B cell (primary cell): ENCODE data around the gene KIF26B. TPM values are rescaled to one million over a fixed set of nuclear protein-coding genes. Genes with fewer than 3 reads are reported as not detected.

Source experiments
- ATAC-seq: fragments of 200-7000 bp; cut with Tn5 transposase; one replicate; pipeline ENCODE4 v1.10.0; 2021; ENCODE audit warnings: low read depth, mild to moderate bottlenecking, moderate number of reproducible peaks, moderate library complexity
- CTCF ChIA-PET: fragments of 350-600 bp; sonication (Branson Sonifier 250); formaldehyde crosslinking; loops from one replicate; lab custom pipeline; 2021; ENCODE audit warnings: antibody characterized with exemption, inconsistent platforms; lab: Charles Lee
- POLR2A ChIA-PET: fragments of 350-600 bp; sonication (Branson Sonifier 250); formaldehyde crosslinking; loops from one replicate; lab custom pipeline; 2021; ENCODE audit warnings: antibody characterized with exemption; lab: Charles Lee
- DNase-seq: peaks from one replicate; pipeline ENCODE4 v3.0.0; 2013
- H2AFZ ChIP-seq: 2 replicates; pipeline ENCODE4 v1.6.1; 2012; ENCODE audit warnings: mild to moderate bottlenecking, low read depth, low read length; ENCODE audit not compliant: insufficient read depth, poor library complexity, severe bottlenecking
- H3K27ac ChIP-seq, 2 donors: 1 replicate in 1 of 2; 2 replicates in 1 of 2; pipeline ENCODE4 v1.5.1; 2012 to 2013; ENCODE audit warnings: low read length in 2 of 2, mild to moderate bottlenecking in 2 of 2, moderate library complexity in 1 of 2
- H3K27me3 ChIP-seq, 4 experiments: fragments of 200-600 bp in 1 of 4; sonication (generic) in 1 of 4; replicated peaks in 1 of 4; 1 replicate in 2 of 4; 2 replicates in 2 of 4; pipeline versions ENCODE4 v1.6.1 to v1.7.0; 2013 to 2016; ENCODE audit warnings: low read length in 3 of 4, mild to moderate bottlenecking in 2 of 4, mixed read lengths in 1 of 4, moderate library complexity in 1 of 4; ENCODE audit not compliant: insufficient read depth in 4 of 4, control insufficient read depth in 3 of 4; ENCODE audit errors: control extremely low read depth in 1 of 4
- H3K36me3 ChIP-seq, 2 experiments: replicated peaks in 1 of 2; 1 replicate in 1 of 2; 2 replicates in 1 of 2; pipeline versions ENCODE4 v1.6.1 to v1.7.1; 2013; ENCODE audit warnings: low read length in 1 of 2; ENCODE audit not compliant: insufficient read depth in 2 of 2, control insufficient read depth in 1 of 2; ENCODE audit errors: control extremely low read depth in 1 of 2, extremely low read depth in 1 of 2
- H3K4me1 ChIP-seq, 2 donors: fragments of 200-600 bp in 1 of 2; sonication (generic) in 1 of 2; 1 replicate in 1 of 2; 2 replicates in 1 of 2; pipeline versions ENCODE4 v1.5.1 to v1.6.1; 2013 to 2017; ENCODE audit warnings: low read length in 2 of 2; ENCODE audit not compliant: control insufficient read depth in 2 of 2, insufficient read depth in 2 of 2
- H3K4me2 ChIP-seq: replicated peaks from 2 replicates; pipeline ENCODE3; 2012; ENCODE audit warnings: mild to moderate bottlenecking, low read depth, low read length; ENCODE audit not compliant: poor library complexity, severe bottlenecking
- H3K4me3 ChIP-seq, 5 experiments: fragments of 200-600 bp in 1 of 5; sonication (generic) in 1 of 5; 1 replicate in 3 of 5; 2 replicates in 2 of 5; pipeline versions ENCODE4 v1.5.1 to v1.7.0; 2011 to 2016; ENCODE audit warnings: low read length in 4 of 5, mild to moderate bottlenecking in 4 of 5, low read depth in 2 of 5, control low read depth in 1 of 5, moderate library complexity in 1 of 5; ENCODE audit not compliant: insufficient read depth in 1 of 5; ENCODE audit errors: control extremely low read depth in 1 of 5, extremely low read depth in 1 of 5
- H3K79me2 ChIP-seq: fragments of 200-600 bp; sonication (generic); one replicate; pipeline ENCODE4 v1.6.0; 2016; ENCODE audit warnings: low read length; ENCODE audit not compliant: control insufficient read depth, insufficient read depth
- H3K9ac ChIP-seq: fragments of 200-600 bp; sonication (generic); 2 replicates; pipeline ENCODE4 v1.6.1; 2017; ENCODE audit warnings: mild to moderate bottlenecking, low read length, moderate library complexity
- H3K9me3 ChIP-seq, 3 donors: one replicate each; pipeline versions ENCODE4 v1.6.1 to v1.7.1; 2013; ENCODE audit warnings: low read length in 2 of 3; ENCODE audit not compliant: control insufficient read depth in 2 of 3, insufficient read depth in 1 of 3; ENCODE audit errors: control extremely low read depth in 1 of 3
- H4K20me1 ChIP-seq: 2 replicates; pipeline ENCODE4 v1.6.0; 2012; ENCODE audit warnings: mild to moderate bottlenecking, low read length; ENCODE audit not compliant: insufficient read depth, control insufficient read depth, poor library complexity, severe bottlenecking
- H3K27ac Mint-ChIP-seq: one replicate; pipeline ENCODE4 v1.8.0; 2021; ENCODE audit warnings: mixed read lengths
- H3K27me3 Mint-ChIP-seq: one replicate; pipeline ENCODE4 v1.8.0; 2021; ENCODE audit warnings: mixed read lengths
- H3K4me1 Mint-ChIP-seq: one replicate; pipeline ENCODE4 v1.8.0; 2021; ENCODE audit warnings: mixed read lengths
- H3K4me3 Mint-ChIP-seq: one replicate; pipeline ENCODE4 v1.8.0; 2021; ENCODE audit warnings: mixed read lengths
- H3K9me3 Mint-ChIP-seq: one replicate; pipeline ENCODE4 v1.8.0; 2022; ENCODE audit warnings: mixed read lengths; ENCODE audit not compliant: insufficient read depth
- CTCF ChIP-seq: fragments of 200-600 bp; IDR thresholded peaks from one replicate; pipeline ENCODE4 v1.8.0; 2022; ENCODE audit warnings: antibody characterized with exemption, mild to moderate bottlenecking
- EZH2 ChIP-seq: IDR thresholded peaks from 2 replicates; pipeline ENCODE4 v1.6.1; 2012; ENCODE audit warnings: borderline replicate concordance, low read depth, mild to moderate bottlenecking, moderate library complexity, low read length; ENCODE audit not compliant: insufficient read depth, poor library complexity, severe bottlenecking
- WGBS: methylation state at CpG from one replicate; pipeline ENCODE4 v1.1.5; 2013; ENCODE audit warnings: missing lambda C conversion rate; ENCODE audit not compliant: insufficient coverage; 5-methylcytosine and 5-hydroxymethylcytosine counted together
- intact Hi-C: fragments of 100-400 bp; cut with micrococcal nuclease; formaldehyde crosslinking; loops from one replicate; pipeline ENCODE4 v1.10.0; 2022
- polyA plus RNA-seq: library from polyadenylated mRNA; depleted of rRNA; stranded (reverse); fragments of >200 nt; gene quantifications from 2 replicates; pipeline ENCODE4 v1.2.3, GENCODE V29; 2012
- total RNA-seq, 2 donors: library from RNA; stranded (reverse); fragments of 120-200 nt in 1 of 2; gene quantifications; 1 replicate in 1 of 2; 2 replicates in 1 of 2; pipeline versions ENCODE4 v1.2.3 to v1.2.4, GENCODE V29; 2013 to 2022

The KIF26B gene
- total and polyA plus RNA-seq, 2 donors (not counting 1 experiment from before 2014, with no cell fraction given), result 0.62 TPM; not detected in 1

GRCh38 chr1:245577191-245578157 lies 422.7 kb downstream of the KIF26B start:
- H3K9me3 Mint-ChIP-seq, result no peaks in the 10 kb centered on the region
- TF ChIP-seq CTCF (no peak), EZH2 (no peak)
- Histone ChIP-seq H3K4me3 (no peak overlapping the region), H2AFZ (no peak overlapping the region), H3K4me1 (no peaks in the 10 kb centered on the region), H4K20me1 (no peaks in the 10 kb centered on the region), H3K36me3 (no peaks in the 10 kb centered on the region), H3K4me2 (no peak overlapping the region), H3K27me3 (peaks cover 0 to 3% (median 0%) of the 10 kb centered on the region in 4 experiments), H3K9ac (no peak overlapping the region), H3K9me3 (no peaks in the 10 kb centered on the region), H3K79me2 (no peaks in the 10 kb centered on the region), H3K27ac (no peak overlapping the region)
- intact Hi-C loops, result no loop called here
- WGBS, result 96% methylated on average over 29 of the region's 34 CpGs
- ATAC-seq, result no peak
- ChIA-PET POLR2A (no interaction called here), CTCF (interaction anchor here (0.6 kb wide), 1 partner anchor 914 kb away, joined by 3 read pairs; no protein-coding TSS in a partner anchor)
- no peaks in the 10 kb centered on the region for H3K4me1 Mint-ChIP-seq
- no peak overlapping the region for H3K4me3 Mint-ChIP-seq
- no peak for DNase-seq
- no peak overlapping the region for H3K27ac Mint-ChIP-seq
- peaks cover 27% of the 10 kb centered on the region for H3K27me3 Mint-ChIP-seq

GRCh38 chr1:245578308-245578707 lies 423.5 kb downstream of the KIF26B start:
- Histone ChIP-seq H3K27ac (no peak overlapping the region), H3K4me3 (no peak overlapping the region), H3K4me1 (no peaks in the 10 kb centered on the region), H2AFZ (no peak overlapping the region), H3K9ac (no peak overlapping the region), H4K20me1 (no peaks in the 10 kb centered on the region), H3K9me3 (no peaks in the 10 kb centered on the region), H3K4me2 (no peak overlapping the region), H3K36me3 (no peaks in the 10 kb centered on the region), H3K79me2 (no peaks in the 10 kb centered on the region), H3K27me3 (peaks cover 0 to 3% (median 0%) of the 10 kb centered on the region in 4 experiments)
- Mint-ChIP-seq H3K27me3 (peaks cover 28% of the 10 kb centered on the region), H3K4me3 (no peak overlapping the region), H3K4me1 (no peaks in the 10 kb centered on the region), H3K9me3 (no peaks in the 10 kb centered on the region), H3K27ac (no peak overlapping the region)
- WGBS, result 54% methylated on average over 3 of the region's 3 CpGs
- ATAC-seq (no peak), DNase-seq (no peak)
- TF ChIP-seq CTCF, result no peak
- no peak for TF ChIP-seq EZH2
- ChIA-PET POLR2A (no interaction called here), CTCF (no interaction called here)
- intact Hi-C loops, result no loop called here
